ENCODE measurements around the gene RINT1. TPM values are rescaled to one million over a fixed set of nuclear protein-coding genes. Genes with fewer than 3 reads are reported as not detected.
"Not testable (repeated sequence)": the region's sequence is repeated elsewhere in the genome, so short reads cannot be mapped to it uniquely, and the experiment has no call there.

RINT1 gene
- 21.7 and 23.8 TPM in 2 replicates for total RNA-seq (2014; rRNA removed)
- polyA plus RNA-seq (2012), result 12.6 TPM

GRCh38 chr7:105531792-105532671 lies at the start of gene RINT1:
Gene RINT1, plus strand, starts transcription at chr7:105532201. Its CDS starts 115 bp downstream, at chr7:105532316.
- DNase-seq (ENCODE audit: low read depth), result peak; percentile 89

GRCh38 chr7:105487579-105488571 lies 44.1 kb upstream of the RINT1 start:
- peak; percentile 84 for DNase-seq (ENCODE audit: low read depth)

DNA sequence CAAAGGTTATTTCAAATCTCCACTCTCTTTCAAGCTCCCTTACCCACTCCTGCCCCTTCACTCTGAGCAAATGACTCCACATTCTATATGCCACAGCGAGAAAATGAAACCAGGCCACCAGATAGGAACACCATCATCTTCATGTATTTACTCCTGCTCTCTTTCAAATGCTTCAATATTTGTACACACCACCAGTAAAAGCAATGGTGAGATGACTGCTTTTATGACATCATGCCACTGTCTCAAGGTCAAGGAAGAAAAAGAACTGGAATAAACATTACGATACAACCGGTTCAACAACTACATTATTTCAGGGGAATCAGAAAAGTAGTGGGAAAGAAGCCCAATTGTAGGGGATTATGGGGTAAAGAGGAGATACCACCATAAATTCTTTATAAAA lies 42.6 kb upstream of the RINT1 start:
- DNase-seq (ENCODE audit: low read depth), result no peak

GRCh38 chr7:105493196-105493922 lies 38.6 kb upstream of the RINT1 start:
- no peak for DNase-seq (ENCODE audit: low read depth)

DNA sequence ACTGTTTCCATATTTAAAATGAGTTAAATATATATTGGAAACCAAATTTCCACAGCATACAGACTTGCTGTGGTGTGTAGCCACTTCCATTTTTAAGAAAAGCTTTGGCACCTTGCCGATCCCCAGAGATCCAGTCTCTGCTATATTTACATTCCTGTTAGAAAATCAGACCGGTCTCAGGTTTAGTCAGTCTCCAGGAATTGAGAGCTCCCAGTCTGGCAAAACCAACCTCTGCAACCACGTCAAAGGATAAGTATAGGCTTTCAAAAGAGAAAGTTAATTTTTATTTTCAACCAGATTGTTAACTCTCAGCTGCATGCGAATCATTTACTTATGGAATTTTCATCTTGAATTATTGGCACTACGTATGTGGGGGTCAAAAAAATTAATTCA lies 38.1 kb upstream of the RINT1 start:
- peak; percentile 59 for DNase-seq (ENCODE audit: low read depth)

- DNase-seq (ENCODE audit: low read depth), result peak; percentile 17
Measured at GRCh38 chr7:105496521-105496920, 35.5 kb upstream of the RINT1 start.

- DNase-seq (ENCODE audit: low read depth), result no peak
Measured at GRCh38 chr7:105497016-105497415, 35.0 kb upstream of the RINT1 start.

DNA sequence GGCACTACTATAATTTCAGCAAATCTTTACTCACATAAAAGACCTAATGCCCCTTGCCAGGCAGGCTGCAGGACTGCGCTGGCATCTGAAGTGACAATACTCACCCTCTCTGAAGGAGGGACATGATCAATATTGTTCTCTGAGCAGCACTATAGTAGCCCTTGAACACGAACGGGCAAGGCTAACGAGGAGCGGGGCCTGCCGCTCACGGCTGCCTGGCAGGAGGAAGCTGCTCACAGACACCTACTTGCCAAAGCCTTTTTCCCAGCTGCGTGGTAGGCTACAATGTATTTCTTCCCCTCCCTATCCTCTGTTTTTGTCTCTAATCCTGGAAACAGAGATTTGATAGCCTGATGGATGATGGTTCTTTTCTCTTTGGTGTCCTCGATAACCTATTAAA lies 29.8 kb upstream of the RINT1 start:
- DNase-seq (ENCODE audit: low read depth), result no peak

DNA sequence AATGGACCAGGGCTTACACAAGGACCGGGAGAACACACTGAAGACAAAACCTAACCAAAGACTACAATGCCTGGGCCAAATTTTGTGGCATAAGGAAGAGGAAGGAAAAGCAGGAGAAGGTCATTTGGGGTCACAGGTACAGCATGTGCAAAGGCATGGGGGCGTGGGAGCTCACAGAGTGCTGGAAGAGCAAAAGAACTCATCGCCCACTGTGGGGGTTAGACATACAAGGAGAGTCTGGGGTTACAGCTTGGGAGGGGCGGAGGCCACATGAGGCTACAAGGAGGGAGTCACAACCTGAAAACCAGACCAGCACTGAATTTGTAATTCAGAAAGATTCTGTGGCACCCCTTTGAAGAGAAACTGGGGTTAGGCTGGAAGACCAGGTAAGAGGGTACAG lies 19.6 kb upstream of the RINT1 start:
- DNase-seq (ENCODE audit: low read depth), result no peak

GRCh38 chr7:105512926-105513526 lies 19.0 kb upstream of the RINT1 start:
- DNase-seq (ENCODE audit: low read depth), result no peak

GRCh38 chr7:105515610-105516009 lies 16.4 kb upstream of the RINT1 start:
- not testable (repeated sequence) for DNase-seq (ENCODE audit: low read depth)

DNA sequence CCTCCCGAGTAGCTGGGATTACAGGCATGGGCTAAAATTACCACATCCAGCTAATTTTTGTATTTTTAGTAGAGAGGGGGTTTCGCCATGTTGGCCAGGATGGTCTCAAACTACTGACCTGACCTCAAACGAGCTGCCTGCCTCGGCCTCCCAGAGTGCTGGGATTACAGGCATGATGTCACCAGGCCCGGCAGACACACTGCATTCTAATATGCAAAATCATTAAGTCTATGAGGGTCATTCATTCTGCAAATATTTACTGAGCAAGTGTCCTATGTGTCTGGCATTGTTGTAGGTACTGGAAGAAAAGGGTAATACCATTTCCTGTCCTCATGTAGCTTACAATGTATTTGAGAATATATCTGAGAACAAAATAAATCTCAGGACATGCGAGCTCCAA lies 12.6 kb upstream of the RINT1 start:
- DNase-seq (ENCODE audit: low read depth), result no peak

- DNase-seq (ENCODE audit: low read depth), result not testable (repeated sequence)
Measured at GRCh38 chr7:105520620-105521019, 11.4 kb upstream of the RINT1 start.

GRCh38 chr7:105521027-105521716 lies 10.8 kb upstream of the RINT1 start:
- DNase-seq (ENCODE audit: low read depth), result peak; percentile 71

DNA sequence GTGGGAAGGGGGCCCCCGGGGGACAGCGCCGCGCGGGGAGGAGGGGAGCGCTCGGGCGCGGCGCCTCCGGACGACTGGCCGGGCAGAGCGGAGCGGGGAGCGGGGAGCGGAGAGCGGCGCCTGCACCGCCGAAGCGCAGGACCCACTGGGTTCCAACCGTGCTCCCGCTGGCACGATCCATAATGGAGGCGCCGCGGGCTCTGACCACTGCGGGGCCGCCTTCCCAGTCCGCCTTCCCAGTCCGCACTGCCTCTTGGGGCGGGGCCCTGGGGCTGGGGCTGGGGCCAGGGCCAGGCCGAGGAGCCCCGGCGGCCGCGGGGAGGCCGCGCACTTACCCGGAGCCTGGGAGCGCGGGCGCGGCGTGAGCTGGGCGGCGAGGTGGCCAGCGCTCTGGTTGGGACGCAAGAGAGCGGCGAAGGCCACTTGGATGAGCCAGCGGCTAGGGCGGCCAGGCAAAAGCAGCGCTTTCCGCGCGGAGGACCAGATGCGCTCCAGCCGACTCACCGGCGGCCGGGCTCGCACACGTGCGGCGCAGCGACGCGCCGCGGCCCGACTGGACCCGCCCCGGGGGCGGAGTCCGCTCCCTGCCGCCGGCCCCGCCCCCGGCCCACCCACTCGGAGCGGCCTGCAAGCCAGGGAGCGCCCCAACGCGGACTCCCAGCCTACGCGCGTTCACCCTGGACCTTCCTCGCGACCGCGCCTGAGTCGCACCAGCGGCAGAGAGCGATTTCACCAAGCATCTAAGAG lies 10.1 kb upstream of the RINT1 start, which contains the start of gene PUS7:
Gene PUS7 (minus strand): TSS at position 555 of the 747 bp plus-strand sequence. CDS start 13,759 bp downstream, outside the sequence.
- peak; percentile 89 for DNase-seq (ENCODE audit: low read depth)

DNA sequence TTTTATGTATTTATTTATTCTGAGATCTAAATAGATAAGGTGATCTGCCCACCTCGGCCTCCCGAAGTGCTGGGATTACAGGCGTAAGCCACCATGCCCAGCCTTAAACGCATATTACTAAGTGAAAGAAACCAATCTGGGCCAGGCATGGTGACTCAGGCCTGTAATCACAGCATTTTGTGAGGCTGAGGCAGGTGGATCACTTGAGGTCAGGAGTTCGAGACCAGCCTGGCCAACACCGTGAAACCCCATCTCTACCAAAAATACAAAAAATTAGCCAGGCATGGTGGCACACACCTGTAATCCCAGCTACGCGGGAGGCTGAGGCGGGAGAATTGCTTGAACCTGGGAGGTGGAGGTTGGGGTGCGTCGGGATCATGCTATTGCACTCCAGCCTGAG lies 7.6 kb upstream of the RINT1 start:
- DNase-seq (ENCODE audit: low read depth), result not testable (repeated sequence)

DNA sequence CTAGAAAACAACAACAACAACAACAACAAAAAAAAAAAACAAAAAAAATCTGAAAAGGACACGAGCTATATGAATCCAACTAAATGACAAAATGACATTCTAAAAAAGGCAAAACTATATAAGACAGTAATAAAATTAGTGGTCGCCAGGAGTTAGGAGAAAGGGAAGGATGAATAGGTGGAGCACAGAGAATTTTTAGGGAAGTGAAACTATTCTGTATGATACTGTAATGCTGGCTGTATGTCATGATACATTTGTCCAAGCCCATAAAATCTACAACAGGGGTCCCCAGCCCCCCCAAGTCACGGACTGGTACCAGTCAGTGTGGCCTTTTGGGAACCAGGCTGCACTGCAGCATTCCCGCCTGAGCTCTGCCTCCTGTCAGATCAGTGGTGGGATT lies 7.2 kb upstream of the RINT1 start:
- DNase-seq (ENCODE audit: low read depth), result no peak

- not testable (repeated sequence) for DNase-seq (ENCODE audit: low read depth)
Measured at GRCh38 chr7:105527737-105528136, 4.3 kb upstream of the RINT1 start.

GRCh38 chr7:105530126-105530525 lies 1.9 kb upstream of the RINT1 start:
- no peak for DNase-seq (ENCODE audit: low read depth)
